ENCODE results near the gene PPIA.

DNA sequence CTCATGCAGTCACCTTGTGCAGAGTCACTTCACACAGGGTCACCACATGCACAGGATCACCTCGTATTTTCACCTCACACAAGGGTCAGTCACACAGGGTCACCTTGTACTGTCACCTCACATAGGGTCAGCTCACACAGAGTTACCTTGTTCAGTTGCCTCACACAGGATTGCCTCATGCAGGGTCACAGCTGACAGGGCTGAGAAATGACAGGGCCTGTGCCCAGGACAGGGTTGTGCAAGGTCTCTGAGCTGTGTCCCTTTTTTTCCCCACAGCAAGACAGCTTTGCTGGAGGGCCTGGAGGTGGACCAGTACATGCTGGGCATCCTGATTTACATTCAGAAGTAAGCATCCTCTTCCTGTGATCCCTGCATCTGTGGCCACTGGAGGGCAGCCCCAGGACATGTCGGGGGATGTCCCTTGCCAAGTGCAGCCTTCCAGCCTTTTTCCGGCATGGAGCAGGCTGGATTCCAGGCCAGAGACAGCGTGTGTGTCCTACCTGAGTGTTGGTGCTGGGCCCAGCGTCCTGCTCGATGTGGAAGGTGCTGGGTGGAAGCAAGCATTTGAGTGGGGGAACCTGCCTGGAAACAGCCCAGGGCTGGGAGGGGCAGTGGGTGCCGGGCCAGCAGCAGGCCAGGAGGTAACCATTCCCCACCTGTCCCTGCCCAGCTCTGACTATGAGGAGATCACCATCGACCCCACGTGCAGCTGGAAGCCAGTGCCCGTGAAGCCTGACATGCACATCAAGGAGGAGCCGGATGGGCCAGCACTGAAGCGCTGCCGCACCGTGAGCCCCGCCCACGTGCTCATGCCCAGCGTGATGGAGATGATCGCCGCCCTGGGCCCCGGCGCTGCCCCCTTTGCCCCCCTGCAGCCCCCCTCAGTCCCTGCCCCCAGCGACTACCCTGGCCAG lies 31.6 kb upstream of the PPIA start:
- TF ChIP-seq, protein P1, sequence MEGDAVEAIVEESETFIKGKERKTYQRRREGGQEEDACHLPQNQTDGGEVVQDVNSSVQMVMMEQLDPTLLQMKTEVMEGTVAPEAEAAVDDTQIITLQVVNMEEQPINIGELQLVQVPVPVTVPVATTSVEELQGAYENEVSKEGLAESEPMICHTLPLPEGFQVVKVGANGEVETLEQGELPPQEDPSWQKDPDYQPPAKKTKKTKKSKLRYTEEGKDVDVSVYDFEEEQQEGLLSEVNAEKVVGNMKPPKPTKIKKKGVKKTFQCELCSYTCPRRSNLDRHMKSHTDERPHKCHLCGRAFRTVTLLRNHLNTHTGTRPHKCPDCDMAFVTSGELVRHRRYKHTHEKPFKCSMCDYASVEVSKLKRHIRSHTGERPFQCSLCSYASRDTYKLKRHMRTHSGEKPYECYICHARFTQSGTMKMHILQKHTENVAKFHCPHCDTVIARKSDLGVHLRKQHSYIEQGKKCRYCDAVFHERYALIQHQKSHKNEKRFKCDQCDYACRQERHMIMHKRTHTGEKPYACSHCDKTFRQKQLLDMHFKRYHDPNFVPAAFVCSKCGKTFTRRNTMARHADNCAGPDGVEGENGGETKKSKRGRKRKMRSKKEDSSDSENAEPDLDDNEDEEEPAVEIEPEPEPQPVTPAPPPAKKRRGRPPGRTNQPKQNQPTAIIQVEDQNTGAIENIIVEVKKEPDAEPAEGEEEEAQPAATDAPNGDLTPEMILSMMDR (IDR thresholded peaks at IDR 0.05; ENCODE audit: insufficient read depth, low read length) = no peak
- TF ChIP-seq GABPA (IDR thresholded peaks at IDR 0.05; ENCODE audit: low read depth) (no peak), POLR2AphosphoS5 (IDR thresholded peaks at IDR 0.05; ENCODE audit: low read depth) (no peak), REST (IDR thresholded peaks at IDR 0.05; ENCODE audit: insufficient replicate concordance, low read depth) (no peak), SPI1 (IDR thresholded peaks at IDR 0.05; ENCODE audit: borderline replicate concordance, low read depth) (no peak)

Measured in HL-60 (cell line).